NT2/D1 (cell line): ENCODE results near the gene DENND1C.

Source experiments
- DNase-seq: peaks from one replicate; pipeline ENCODE4 v3.0.0-alpha.2; 2011; ENCODE audit warnings: low read depth, low spot score
- H3K27me3 ChIP-seq: 2 replicates; pipeline ENCODE4 v1.6.0; 2011; ENCODE audit warnings: mild to moderate bottlenecking; ENCODE audit not compliant: insufficient read length, insufficient read depth
- H3K36me3 ChIP-seq: 2 replicates; pipeline ENCODE4 v1.6.1; 2011; ENCODE audit warnings: mild to moderate bottlenecking, low read length, mixed read lengths; ENCODE audit not compliant: insufficient read depth, insufficient read length
- H3K4me1 ChIP-seq: 2 replicates; pipeline ENCODE4 v1.5.1; 2011; ENCODE audit not compliant: insufficient read depth, insufficient read length
- H3K4me3 ChIP-seq: 2 replicates; pipeline ENCODE4 v1.5.1; 2011; ENCODE audit warnings: low read depth; ENCODE audit not compliant: insufficient read length
- H3K9ac ChIP-seq: 2 replicates; pipeline ENCODE4 v1.6.0; 2011; ENCODE audit warnings: low read depth; ENCODE audit not compliant: insufficient read length
- H3K9me3 ChIP-seq: 2 replicates; pipeline ENCODE4 v1.5.1; 2011; ENCODE audit warnings: mild to moderate bottlenecking, low read length; ENCODE audit not compliant: insufficient read depth
- SUZ12 ChIP-seq: IDR thresholded peaks from 2 replicates; pipeline ENCODE4 v1.6.1; 2011; ENCODE audit not compliant: insufficient read length, insufficient read depth; ENCODE audit errors: extremely low read depth
- YY1 ChIP-seq: IDR thresholded peaks from 2 replicates; pipeline ENCODE4 v1.6.1; 2011; ENCODE audit not compliant: insufficient read length, insufficient read depth
- ZNF274 ChIP-seq: IDR thresholded peaks from 2 replicates; pipeline ENCODE4 v1.6.1; 2011; ENCODE audit warnings: mild to moderate bottlenecking, low read depth, low read length

Gene DENND1C

DNA sequence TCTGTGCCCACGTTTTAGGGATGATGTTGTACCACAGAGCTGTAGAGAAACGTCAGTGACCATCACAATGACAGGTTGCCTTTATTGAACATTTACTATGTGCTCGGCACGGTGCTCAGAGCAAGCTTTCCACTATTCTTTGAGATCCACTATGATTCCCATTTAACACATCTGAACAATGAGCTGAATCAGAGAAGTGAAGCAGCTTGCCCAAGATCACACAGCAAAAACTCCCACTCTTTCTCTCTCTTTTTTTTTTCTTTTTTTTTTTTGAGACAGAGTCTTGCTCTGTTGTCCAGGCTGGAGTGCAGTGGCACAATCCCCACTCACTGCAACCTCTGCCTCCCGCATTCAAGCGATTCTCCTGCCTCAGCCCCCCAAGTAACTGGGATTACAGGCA, 41.1 kb upstream of the DENND1C start:
- TF ChIP-seq ZNF274: no peak
- no peak for TF ChIP-seq YY1
- TF ChIP-seq SUZ12: no peak
- no peaks in the 10 kb centered on the region for H3K9me3 ChIP-seq
- H3K27me3 ChIP-seq: no peaks in the 10 kb centered on the region
- H3K36me3 ChIP-seq: no peaks in the 10 kb centered on the region
- peaks cover 9% of the 10 kb centered on the region for H3K4me1 ChIP-seq
- H3K9ac ChIP-seq: no peak overlapping the region
- no peak overlapping the region for H3K4me3 ChIP-seq
- DNase-seq: no peak

GRCh38 chr19:6521718-6522646, 40.4 kb upstream of the DENND1C start:
- H3K9me3 ChIP-seq: no peaks in the 10 kb centered on the region
- no peak for TF ChIP-seq YY1
- no peak for TF ChIP-seq ZNF274
- no peak for TF ChIP-seq SUZ12
- H3K4me1 ChIP-seq: peaks cover 9% of the 10 kb centered on the region
- no peak overlapping the region for H3K4me3 ChIP-seq
- no peaks in the 10 kb centered on the region for H3K27me3 ChIP-seq
- H3K36me3 ChIP-seq: no peaks in the 10 kb centered on the region
- no peak overlapping the region for H3K9ac ChIP-seq
- no peak for DNase-seq

- DNase-seq: no peak
- Histone ChIP-seq H3K36me3 (no peaks in the 10 kb centered on the region), H3K4me3 (no peak overlapping the region), H3K4me1 (peaks cover 9% of the 10 kb centered on the region), H3K27me3 (no peaks in the 10 kb centered on the region), H3K9me3 (no peaks in the 10 kb centered on the region), H3K9ac (no peak overlapping the region)
- TF ChIP-seq SUZ12 (no peak), ZNF274 (no peak), YY1 (no peak)
Measured at GRCh38 chr19:6519289-6519688, 37.7 kb upstream of the DENND1C start.

- no peak for TF ChIP-seq YY1
- no peak for TF ChIP-seq ZNF274
- TF ChIP-seq SUZ12: no peak
- Histone ChIP-seq H3K4me1 (peaks cover 9% of the 10 kb centered on the region), H3K27me3 (no peaks in the 10 kb centered on the region), H3K4me3 (no peak overlapping the region), H3K9ac (no peak overlapping the region), H3K36me3 (no peaks in the 10 kb centered on the region), H3K9me3 (no peaks in the 10 kb centered on the region)
- DNase-seq: no peak
Measured at GRCh38 chr19:6518145-6518911, 36.7 kb upstream of the DENND1C start.

- peaks cover 4% of the 10 kb centered on the region for H3K4me1 ChIP-seq
- H3K4me3 ChIP-seq: peak overlapping the region; percentile 76
- DNase-seq: peak; percentile 78
- TF ChIP-seq SUZ12 (no peak), YY1 (no peak), ZNF274 (no peak)
- no peaks in the 10 kb centered on the region for H3K27me3 ChIP-seq
- H3K9me3 ChIP-seq: no peaks in the 10 kb centered on the region
- no peaks in the 10 kb centered on the region for H3K36me3 ChIP-seq
- peak overlapping the region; percentile 82 for H3K9ac ChIP-seq
Measured at GRCh38 chr19:6516659-6517291, 35.2 kb upstream of the DENND1C start.

DNA sequence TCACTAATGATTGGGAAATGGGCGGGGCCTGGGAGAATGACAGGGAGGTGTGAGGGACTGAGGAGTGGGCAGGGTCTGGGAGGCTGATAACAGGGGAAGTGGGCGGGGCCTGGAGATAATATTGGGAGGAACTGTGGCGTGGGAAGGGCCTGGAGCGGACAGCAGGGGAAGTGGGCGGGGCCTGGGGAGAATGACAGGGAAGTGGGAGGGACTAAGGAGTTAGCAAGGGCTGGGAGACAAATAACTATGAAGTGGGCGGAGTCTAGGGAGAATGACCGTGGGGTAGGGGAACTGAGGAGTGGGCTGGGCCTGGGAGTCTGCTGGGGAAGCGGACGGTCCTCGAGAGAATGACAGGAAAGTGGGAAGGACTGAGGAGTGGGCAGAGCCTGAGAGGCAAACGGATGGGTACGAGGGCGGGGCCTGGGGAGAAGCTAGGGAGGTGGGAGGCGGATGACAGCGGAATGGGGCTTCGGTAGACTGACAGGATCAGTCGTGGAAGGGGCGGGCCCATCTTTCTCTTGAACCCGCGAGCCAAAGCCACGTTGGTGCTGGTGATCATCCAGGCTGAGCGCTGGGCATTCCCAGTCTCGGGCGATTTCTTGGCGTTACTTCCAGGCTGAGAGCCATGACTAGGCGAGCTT, 34.6 kb upstream of the DENND1C start:
- TF ChIP-seq YY1 (no peak), ZNF274 (no peak), SUZ12 (no peak)
- Histone ChIP-seq H3K27me3 (no peaks in the 10 kb centered on the region), H3K9me3 (no peaks in the 10 kb centered on the region), H3K4me1 (peaks cover 3% of the 10 kb centered on the region), H3K4me3 (peak overlapping the region; percentile 76), H3K36me3 (no peaks in the 10 kb centered on the region), H3K9ac (peak overlapping the region; percentile 82)
- peak; percentile 93 for DNase-seq
